Measurements from ENCODE around the gene SMARCB1.

The SMARCB1 gene

DNA sequence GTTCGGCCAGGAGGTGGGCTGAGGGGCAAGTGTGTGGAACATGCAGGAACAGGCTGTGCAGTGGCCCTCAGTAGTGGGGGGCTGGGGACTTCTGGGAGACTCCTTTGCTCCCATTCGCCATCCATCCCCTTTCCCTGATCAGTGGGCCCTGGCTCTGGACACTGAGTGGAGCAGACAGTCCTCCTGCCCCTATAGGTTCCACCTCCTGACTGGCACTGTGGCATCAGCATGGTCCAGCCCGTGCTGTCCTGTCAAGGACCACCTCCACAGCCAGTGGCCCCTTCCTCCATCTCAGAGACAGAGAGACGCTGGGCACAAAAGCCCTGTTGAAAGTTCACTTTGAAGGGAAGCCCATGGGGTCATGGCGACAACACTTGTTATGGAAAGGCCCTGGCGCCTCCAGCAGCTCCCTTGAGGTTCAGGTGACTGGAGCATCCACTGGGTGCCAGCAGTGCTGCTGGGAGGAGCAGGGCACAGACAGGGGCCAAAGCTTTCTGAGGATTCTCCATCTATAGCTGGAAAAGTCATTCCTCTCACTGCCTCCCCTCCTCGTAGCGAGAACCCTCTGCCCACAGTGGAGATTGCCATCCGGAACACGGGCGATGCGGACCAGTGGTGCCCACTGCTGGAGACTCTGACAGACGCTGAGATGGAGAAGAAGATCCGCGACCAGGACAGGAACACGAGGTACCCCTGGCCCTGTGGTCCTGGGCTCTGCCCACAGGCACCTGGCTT is 46.4 kb downstream of the SMARCB1 start:
- DNase-seq = no peak

DNA sequence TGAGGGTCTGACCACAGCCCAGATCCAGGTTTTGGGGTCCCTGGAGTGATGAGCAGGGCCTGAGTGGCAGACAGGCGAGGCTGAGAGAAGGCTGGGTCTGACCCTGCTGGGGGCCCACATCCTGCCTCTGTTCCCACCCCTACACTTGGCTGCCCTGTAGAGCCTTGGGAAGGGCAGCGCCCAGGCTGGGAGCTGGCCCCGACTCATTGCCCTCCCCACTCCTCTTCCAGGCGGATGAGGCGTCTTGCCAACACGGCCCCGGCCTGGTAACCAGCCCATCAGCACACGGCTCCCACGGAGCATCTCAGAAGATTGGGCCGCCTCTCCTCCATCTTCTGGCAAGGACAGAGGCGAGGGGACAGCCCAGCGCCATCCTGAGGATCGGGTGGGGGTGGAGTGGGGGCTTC is 47.1 kb downstream of the SMARCB1 start:
- DNase-seq = no peak

DNA sequence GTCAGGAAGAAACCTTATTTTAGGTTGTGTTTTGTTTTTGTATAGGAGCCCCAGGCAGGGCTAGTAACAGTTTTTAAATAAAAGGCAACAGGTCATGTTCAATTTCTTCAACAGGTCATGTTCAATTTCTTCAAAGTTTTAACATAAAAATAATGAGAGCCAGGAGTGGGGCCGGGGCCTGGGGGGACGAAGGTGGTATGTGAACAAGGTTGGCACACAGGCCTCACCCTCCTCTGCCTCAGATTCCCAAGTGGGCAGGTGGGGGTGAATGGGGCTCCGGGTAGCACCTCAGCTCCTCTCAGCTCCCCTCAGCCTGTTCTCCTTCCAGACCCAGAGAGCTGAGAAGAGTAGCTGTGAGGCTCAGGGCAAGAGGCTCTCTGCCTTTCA is 47.6 kb downstream of the SMARCB1 start:
- no peak for DNase-seq

DNA sequence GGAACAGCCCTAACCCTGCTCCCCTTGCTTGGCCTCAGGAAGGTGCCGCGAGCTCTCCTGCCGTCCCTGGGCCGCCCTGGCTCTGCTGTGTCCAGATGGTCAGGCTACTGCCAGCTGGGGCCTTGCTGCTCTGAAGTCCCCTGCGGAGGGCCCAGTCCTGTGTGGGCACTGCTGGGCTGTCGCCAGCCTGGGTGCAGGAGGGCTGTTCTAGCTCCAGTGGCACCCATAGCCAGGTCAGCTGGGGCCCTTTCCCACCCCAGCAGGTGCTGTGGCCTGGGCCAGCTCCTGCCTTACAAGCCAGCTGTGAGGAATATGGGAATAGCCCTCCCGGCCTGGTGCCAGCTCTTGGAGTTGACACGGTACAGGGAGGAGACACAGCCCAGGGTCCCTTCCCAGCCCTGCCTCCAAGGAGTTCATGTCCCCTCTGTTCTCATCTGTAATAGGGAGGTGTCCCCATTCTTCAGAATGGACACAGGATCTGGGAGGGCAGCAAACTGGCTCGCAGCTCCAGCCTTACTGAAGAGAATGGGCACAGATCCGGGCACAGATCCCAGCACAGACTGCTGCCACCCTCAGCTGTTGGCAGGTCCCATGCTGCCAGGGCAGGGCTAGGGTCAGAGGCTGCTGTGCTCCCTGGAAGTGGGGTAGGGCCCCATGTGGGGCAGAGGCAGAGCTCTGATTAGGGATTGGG is 48.2 kb downstream of the SMARCB1 start:
- DNase-seq = no peak

DNA sequence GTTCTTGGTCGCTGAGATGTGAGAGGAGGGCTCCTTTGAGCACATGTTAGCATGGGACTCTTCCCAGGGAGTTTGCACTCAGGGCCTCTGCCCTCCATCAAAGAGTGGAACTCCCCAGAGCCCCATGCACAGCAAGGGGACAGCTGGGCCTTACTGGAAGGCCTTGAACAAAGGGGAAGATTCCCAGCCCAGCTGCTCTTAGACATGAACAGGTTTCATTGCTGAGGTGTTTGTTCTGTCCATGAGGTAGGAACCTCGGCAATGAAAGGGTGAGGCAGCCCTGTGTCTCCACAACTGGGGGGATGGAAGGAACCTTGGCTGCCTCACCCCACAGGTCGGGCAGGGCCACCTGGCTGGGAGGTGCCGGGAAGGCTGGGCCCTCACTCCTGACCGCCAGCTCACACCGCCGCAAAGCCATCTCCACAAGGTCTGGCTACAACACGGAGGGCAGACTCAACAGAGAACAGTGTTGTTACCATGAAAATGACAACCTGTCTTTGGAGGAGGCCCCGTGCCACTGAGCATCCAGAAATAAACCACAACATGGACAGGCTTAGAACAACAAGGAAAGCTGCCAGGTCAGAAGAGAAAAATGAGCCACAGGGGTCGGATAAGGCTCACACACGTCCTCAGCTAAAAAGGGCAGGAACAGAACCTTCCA is 48.8 kb downstream of the SMARCB1 start:
- DNase-seq = no peak

DNA sequence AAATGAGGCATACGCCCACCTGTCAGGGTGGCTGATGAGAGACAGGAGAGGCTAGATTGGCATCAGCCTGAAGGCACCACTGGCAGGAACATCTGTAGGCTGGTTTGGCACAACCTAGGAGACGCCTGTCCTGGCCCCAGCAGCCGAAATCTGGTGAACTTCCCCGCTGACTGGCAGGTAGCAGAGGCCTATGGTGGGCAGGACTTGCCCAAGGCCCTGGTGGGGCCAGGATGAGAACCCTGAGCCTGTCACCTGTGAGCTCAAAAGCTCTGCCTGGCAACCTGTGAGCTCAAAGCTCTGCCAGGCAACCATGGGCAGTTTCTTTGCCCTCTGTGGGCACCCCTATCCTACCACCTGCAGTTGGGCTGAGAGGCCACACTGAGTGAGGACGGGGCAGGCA is 49.5 kb downstream of the SMARCB1 start:
- no peak for DNase-seq

DNA sequence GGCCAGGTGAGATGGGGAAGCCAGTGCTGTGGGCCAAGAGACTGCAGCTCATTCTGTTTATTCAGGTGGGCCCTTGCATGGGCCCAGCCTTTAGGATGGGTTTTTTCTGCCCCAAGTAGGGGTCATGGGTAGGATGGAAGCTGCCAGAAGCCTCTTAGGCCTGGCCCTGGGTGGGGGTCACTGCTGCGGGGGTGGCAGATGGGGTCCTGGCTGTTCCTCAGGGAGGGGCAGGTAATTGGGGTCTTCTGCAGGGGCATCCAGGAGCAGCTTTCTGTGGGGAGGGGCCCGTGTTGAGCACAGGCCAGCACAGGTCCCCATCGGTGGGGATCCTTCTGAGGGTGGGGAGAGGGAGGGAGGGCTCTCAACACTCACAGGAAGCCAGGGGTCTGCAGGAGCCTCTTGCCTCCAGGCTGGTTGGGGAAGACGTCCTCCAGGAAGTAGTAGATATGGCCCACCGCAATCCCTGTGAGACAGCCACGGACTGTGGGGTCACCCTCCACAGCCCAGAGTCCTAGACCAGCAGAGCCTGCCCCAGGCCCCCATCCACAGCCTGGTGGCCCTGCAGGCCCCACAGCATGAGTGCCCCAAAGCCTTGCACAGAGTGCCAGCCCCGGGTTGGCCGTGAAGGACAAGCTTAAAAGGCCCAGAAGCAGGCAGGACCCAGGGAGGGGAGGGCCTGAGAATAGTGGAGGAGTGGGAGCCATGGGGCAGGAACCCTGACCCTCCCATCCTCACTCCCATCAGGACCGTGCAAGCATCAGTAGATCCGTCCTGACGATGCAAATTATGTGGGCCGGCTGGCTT is 50.1 kb downstream of the SMARCB1 start:
- no peak for DNase-seq

DNA sequence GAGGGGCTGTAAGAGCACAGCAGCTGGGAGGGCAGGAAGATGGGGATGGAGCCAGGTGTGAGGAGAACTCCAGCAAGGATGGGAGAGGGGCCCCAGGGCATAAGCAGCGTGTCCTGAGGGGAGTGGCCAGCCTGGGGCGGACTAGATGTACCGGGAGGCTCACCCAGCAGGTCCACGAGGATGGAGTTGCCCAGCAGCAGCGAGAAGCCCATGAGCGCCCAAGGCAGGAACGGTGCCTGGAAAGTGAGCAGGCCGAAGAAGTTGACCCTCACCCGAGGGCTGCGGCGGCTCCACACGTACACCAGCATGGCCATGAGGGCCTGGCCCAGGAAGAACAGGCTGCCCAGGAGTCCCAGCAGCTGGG is 50.7 kb downstream of the SMARCB1 start:
- DNase-seq = no peak

DNA sequence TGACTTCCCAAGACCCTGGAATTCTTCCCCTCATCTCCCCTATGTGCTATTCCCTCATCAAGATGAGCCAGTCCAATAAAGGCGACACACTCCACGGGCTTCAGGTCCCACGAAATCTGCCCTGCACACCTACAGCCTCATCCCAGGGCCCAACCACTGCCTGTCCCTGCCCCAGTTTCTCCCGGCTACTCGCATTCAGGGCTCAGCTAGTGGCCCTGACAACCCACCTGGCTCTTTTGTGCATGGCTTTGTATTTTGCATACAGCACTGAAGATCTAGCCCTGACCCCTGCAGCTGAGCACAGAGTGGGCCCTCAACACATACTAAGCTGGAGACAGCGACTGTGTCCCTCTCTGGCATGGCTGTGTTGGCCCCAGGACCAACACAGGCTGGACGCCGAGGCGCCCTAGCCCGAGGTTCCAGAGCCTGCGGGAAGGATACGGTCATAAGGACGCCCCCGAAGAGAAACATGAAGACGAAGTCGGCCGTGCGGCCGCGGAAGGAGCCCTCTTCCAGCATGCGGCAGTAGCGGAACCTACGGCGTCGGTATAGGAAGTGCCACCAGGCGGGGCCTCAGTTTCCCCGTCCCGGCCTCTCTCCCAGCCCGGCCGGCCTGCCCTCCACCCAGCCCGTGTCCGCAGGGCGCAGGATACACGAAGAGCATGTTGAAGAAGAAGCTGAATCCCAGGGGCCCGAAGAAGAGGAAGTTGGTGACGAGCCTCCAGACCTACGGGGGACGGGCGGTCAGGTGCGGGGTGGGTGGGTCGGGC is 51.3 kb downstream of the SMARCB1 start:
- no peak for DNase-seq

DNA sequence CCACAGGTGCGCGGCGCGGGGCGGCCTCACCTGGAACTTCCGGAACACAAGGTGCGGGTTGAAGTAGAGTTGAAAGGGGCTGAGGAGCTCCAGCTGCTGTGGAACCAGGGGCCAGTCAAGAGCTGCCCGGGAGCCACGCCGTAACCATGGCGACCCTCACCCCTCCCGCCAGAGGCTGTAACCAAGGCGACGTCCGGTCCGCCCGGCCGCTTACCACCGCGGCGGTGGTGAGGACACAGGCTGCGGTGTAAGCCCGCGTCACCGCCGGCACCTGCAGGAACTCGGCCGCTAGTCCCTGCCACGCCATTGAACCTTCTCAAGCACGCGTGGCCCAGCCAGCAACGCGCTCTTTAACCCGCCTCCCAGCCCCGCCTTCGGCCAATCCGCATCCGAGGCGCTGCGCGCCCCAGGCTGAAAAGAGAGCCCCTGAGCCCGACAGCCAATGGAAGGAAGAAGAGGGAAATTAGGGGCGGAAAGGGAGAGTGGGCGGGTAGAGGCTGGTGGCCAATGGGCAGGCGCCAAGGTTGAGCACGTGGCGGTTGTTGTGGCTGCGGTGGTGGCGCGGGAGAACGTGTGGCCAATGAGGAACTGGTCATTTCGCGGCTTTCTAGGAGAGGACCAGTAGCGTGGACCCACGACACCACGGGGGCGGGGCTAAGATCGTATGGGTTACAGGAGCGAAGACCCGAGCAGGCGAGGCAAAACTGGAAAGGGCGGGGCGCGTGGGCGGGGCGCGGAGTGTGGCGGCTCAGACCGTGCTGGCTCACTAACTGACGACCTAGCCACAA is 52.1 kb downstream of the SMARCB1 start, which contains the start of gene DERL3:
Gene DERL3, minus strand, starts transcription at position 326 of the 788 bp plus-strand sequence. Its CDS starts 19 bp downstream, at position 307.
- DNase-seq = peak; percentile 57

DNA sequence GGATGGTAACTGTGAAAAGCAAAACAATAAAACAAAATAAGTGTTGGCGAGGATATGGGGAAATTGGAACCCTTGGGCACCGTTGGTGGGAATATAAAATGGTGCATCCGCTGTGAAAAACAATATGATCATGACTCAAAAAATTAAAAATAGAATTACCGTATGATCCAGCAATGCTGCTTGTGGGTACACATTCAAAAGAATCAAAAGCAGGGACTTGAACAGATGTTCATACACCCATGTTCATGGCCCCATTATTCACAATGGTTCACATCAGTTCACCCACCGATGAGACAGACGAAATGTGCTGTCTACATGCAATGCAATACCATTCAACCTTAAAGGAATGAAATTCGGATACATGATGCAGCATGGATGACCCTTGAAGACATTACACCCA is 53.3 kb downstream of the SMARCB1 start:
- no peak for DNase-seq

DNA sequence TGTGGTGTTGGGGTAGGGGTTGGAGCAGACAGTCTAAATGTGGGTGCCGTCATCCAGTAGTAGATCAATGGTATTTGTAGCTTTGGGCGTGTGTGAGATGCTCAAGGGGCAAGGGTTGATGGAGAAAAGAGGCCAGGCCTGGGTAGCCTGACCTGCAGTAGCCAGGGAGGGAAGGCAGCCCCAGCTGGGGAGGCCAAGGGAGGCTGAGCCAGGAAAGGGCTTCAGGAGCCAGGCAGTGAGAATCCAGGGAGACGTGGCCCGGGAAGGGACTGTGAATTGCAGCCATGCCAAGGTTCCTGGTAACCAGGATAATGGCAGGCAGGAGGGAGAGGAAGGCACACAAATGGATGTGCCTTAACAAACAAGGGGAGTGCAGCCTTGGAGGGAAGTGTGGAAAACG is 54.5 kb downstream of the SMARCB1 start:
- no peak for DNase-seq

DNA sequence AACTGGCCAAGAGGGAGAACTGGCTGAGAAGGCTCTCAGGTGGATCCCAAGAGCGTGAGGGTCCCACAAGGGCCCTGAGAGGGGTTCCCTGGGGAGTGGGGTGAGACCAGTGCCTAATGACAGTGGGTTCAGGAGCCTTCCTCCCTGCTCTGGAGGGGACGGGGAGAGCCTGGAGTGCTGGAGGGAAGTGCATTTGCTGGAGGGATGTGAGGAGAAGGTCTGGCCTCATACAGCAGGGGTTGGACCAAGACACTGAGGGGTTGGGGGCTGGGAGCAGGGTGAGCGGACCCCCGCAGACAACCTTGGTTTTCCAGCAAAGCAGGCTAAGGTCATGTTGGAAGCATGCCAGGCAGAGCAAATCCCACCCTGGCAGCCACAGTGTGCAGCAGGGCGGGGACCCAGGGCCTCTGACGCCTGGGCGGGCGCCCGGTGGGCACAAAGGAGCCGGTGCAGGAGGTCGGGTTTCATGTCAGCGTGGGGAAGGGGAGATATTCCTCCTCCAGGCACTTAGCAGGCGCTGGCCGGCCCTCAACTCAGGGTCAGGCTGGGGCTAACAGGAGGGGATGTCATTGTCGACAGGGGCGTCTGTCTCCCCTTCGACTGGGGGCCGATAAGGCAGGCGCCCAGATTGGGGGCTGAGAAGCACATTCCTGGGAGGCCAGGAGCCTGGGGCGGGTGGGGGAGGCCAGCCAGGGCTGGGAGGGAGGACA is 55.1 kb downstream of the SMARCB1 start:
- no peak for DNase-seq

DNA sequence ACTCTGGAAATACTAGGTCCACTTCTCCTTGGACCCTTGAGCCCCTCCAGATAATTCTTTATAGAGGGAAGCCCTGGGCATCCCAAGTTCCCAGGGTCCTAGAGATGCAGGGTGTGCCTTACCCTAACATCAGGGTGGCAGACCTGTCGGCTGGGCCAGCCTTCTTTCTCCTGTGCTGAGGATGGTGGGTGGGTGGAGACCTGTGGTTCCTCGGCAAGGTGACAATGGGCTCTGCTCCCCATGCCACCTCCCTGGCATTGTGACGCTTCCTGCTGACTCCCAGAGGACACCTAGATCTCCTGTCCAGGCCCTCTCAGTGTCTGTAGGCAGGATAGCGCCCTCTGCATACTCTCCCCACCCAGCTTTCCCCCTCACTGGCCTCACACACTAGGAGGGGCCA is 55.8 kb downstream of the SMARCB1 start:
- no peak for DNase-seq

DNA sequence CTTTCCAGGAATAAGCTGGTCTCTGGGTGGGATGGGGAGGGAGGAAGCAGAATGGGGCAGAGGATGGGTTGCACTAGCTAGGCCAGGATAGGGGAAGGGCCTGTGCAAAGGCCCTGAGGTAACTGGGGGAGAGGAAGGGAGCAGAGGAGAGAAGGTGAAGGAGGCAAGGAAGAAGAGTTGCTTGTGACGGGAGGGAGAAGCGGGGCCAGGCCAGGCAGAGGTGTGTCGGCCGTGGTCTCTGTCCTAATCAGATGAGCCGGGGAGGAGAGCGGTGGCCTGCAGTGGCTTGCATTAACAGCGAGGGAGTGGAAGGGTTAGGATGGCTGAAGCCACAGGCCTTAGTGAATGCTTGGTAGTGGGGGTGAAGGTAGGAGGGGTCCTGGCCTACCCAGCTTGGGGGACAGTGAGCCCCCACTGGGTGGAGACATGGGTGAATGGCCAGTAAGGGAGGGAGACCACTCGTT is 58.0 kb downstream of the SMARCB1 start:
- no peak for DNase-seq

DNA sequence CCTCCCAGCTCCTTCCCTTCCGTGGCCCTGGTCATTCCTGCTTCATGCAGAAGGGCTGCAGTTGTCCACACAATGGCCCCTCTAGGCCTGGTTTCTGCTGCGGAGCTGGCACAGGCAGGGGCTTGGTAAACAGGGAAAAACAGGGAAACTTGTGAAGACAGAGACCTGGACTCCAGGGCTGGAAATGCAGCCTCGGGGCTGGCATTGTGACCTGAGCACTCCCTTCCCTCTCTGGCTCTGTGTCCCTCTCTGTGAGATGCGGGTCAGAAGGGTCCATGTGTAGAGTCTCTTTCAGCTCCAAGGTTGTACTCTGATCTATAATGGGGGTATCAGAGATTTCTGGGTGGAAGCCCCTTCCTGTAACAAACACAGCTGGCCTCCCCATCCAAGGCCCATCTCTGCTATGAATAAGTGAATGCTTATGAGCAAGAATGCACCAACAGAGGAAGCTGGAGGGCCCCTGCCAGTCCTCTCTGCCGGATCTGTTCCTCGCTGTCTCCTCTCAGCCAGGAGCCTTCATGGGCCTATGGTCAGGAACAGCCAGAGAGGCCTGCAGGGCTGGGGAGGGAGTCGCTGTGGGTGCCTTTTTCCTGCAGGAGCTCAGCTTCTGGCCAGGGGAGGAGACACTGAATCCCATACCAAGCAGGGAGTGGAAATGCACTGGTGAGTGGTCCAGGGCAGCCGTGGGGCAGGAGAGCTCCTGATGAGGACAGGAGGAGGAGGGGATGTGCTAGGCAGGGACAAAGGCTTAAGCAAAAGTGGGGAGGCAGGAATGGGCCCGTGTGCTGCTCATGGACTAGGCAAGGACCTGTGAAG is 58.7 kb downstream of the SMARCB1 start:
- DNase-seq = no peak

DNA sequence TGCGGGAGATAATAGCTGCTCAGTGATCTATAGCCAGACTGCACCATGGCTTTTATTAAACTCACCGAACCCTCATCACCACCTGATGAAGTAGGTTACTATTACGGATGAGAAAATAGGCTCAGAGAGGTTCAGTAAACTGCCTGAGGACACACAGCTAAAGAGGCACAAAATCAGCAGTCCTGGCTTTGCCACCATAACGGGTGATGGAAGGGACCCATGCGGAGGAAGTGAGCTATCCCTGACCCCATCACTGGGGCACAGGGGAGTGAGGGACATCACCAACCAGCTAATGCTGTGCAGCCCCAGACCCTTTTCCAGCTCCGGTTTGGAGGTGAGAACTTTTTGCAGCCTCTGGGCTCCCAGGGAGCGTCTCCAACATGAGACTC is 59.3 kb downstream of the SMARCB1 start:
- no peak for DNase-seq

DNA sequence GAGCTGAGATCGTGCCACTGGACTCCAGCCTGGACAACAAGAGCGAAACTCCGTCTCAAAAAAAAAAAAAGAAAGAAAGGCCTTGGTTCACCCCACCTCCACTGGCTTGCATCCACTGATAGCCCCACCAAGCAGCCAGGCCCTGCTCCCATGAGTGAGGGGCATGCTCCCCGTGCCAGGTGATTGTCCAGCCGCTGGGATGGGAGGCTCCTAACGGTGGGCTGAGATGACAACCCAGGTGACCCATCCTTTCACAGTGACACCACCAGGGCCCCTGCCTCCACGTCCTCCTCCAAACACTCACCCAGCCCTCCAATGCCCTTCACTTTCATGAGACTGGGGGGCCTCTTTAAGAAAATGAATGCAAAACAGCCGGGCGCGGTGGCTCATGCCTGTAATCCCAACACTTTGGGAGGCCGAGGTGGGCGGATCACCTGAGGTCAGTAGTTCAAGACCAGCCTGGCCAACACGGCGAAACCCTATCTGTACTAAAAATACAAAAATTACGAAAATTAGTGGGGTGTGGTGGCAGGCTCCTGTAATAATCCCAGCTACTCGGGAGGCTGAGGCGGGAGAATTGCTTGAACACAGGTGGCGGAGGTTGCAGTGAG is 60.6 kb downstream of the SMARCB1 start:
- DNase-seq = no peak

Measured in GOT3 (cell line).